Fibroblast of lung (primary cell): ENCODE results near the gene DTX3. TPM values are rescaled to one million over a fixed set of nuclear protein-coding genes. Genes with fewer than 3 reads are reported as not detected.
"Not testable (repeated sequence)": the region's sequence is repeated elsewhere in the genome, so short reads cannot be mapped to it uniquely, and the experiment has no call there.

Experiments
- DNase-seq, 2 donors: peaks; one replicate each; pipeline versions ENCODE4 v3.0.0 to v3.0.0-alpha.2; 2010; ENCODE audit warnings: low read depth in 2 of 2
- H2AFZ ChIP-seq: 2 replicates; pipeline ENCODE4 v1.5.1; 2012; ENCODE audit warnings: low read length, control low read depth, inconsistent platforms
- H3K27ac ChIP-seq: 2 replicates; pipeline ENCODE4 v1.5.1; 2011; ENCODE audit warnings: low read length, control low read depth; ENCODE audit not compliant: insufficient read depth
- H3K27me3 ChIP-seq: 2 replicates; pipeline ENCODE4 v1.5.1; 2011; ENCODE audit warnings: mild to moderate bottlenecking, low read length; ENCODE audit not compliant: control insufficient read depth, insufficient read depth
- H3K36me3 ChIP-seq: 2 replicates; pipeline ENCODE4 v1.5.1; 2011; ENCODE audit warnings: low read length; ENCODE audit not compliant: control insufficient read depth, insufficient read depth
- H3K4me1 ChIP-seq: 2 replicates; pipeline ENCODE4 v1.5.1; 2011; ENCODE audit warnings: low read length; ENCODE audit not compliant: control insufficient read depth, insufficient read depth; ENCODE audit errors: extremely low read depth
- H3K4me2 ChIP-seq: 2 replicates; pipeline ENCODE4 v1.5.1; 2011; ENCODE audit warnings: low read length, control low read depth; ENCODE audit not compliant: insufficient read depth; ENCODE audit errors: extremely low read depth
- H3K4me3 ChIP-seq, 4 experiments: fragments of 200-600 bp in 1 of 4; sonication (generic) in 1 of 4; replicated peaks in 1 of 4; 2 replicates each; pipeline ENCODE4 v1.5.1; 2011 to 2016; ENCODE audit warnings: low read length in 4 of 4, low read depth in 3 of 4, mild to moderate bottlenecking in 3 of 4, control low read depth in 2 of 4, inconsistent platforms in 1 of 4, mixed read lengths in 1 of 4; ENCODE audit not compliant: insufficient read depth in 1 of 4; ENCODE audit errors: control extremely low read depth in 1 of 4
- H3K79me2 ChIP-seq: 2 replicates; pipeline ENCODE4 v1.5.1; 2012; ENCODE audit warnings: mild to moderate bottlenecking, low read length, inconsistent platforms; ENCODE audit not compliant: control insufficient read depth, insufficient read depth
- H3K9ac ChIP-seq: 2 replicates; pipeline ENCODE4 v1.5.1; 2011; ENCODE audit warnings: mild to moderate bottlenecking, low read length, control low read depth; ENCODE audit not compliant: insufficient read depth
- H3K9me3 ChIP-seq: 2 replicates; pipeline ENCODE4 v1.5.1; 2012; ENCODE audit warnings: low read depth, low read length; ENCODE audit not compliant: control insufficient read depth, insufficient read depth
- H4K20me1 ChIP-seq: 2 replicates; pipeline ENCODE4 v1.5.1; 2011; ENCODE audit warnings: low read length; ENCODE audit not compliant: control insufficient read depth, insufficient read depth; ENCODE audit errors: extremely low read depth
- EZH2 ChIP-seq: IDR thresholded peaks from 2 replicates; pipeline ENCODE4 v1.5.1; 2012; ENCODE audit warnings: low read length, control low read depth, mild to moderate bottlenecking; ENCODE audit errors: missing control alignments
- polyA plus RNA-seq, 2 donors: library from polyadenylated mRNA; depleted of rRNA in 1 of 2; stranded (reverse) in 1 of 2; unstranded in 1 of 2; fragments of >200 nt; gene quantifications; 2 replicates each; pipeline ENCODE4 v1.2.1, GENCODE V29; 2011 to 2012; ENCODE audit warnings: missing spikeins in 1 of 2
- total RNA-seq: library from RNA; depleted of rRNA; stranded (reverse); fragments of >200 nt; gene quantifications from 2 replicates; pipeline ENCODE4 v1.2.1, GENCODE V29; 2014
- TF ChIP-seq, protein P1 (sequence below), 2 donors: IDR thresholded peaks in 1 of 2; conservative IDR thresholded peaks in 1 of 2; 1 replicate in 1 of 2; 2 replicates in 1 of 2; pipeline ENCODE4 v1.5.1; 2011 to 2012; ENCODE audit warnings: low read length in 2 of 2, control low read depth in 1 of 2, inconsistent platforms in 1 of 2, low read depth in 1 of 2, mild to moderate bottlenecking in 1 of 2

Gene DTX3
- total and polyA plus RNA-seq, 2 donors (not counting 1 experiment from before 2014, with no cell fraction given) = 12.1 to 30.4 TPM

DNA sequence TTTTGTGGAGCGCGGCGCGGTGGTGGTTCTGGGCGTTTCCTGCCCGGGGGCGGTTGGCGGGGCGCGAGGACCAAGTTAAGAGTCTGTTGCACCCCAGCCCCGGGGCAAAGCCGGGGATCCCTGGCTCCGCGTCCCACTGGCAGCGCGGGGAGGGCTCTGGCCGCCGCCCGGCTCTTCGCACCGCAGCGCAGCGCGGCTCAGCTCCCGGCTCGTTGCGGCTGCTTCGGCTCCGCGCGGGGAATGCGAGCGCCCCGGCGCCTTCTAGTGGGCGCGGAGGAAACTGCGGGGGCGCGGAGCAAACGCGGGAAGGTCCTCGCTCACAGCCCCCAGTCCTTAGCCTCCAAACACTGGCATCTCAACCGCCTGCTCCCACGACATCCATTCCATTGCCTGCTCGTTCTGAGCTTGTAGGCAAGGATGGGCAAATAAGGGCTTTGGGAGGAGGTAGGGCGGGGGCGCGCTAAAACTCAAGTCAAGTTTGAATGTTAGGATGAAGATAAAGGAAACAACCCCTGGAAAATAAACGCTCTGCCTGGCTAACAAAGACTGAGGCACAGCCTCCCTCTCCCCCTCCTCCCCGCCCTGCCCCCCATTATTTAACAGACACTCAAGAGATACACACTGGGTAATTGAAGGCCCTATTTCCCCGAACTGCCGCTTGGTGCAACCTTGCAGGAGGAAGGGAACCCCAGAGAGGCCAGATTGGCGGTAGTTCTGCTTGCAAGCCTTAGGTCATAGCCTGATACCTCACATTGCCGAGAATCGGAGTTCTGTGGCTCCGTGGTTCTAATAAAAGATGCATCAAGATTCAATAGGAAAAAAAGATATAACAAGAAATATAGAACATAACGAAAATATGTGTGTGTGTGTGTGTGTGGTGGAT, 28.6 kb downstream of the DTX3 start, which contains the start of gene B4GALNT1:
B4GALNT1 (minus strand) TSS at position 244 of the 883 bp plus-strand sequence. CDS start 1,069 bp downstream, outside the sequence.
- no peak within 1 kb of the TSS for H3K27ac ChIP-seq
- H3K4me2 ChIP-seq = peak within 1 kb of the TSS; percentile 88
- H2AFZ ChIP-seq = peak within 1 kb of the TSS; percentile 70
- DNase-seq = peak; percentile 43 to 55
- peaks cover 11% of the 10 kb centered on the region for H3K27me3 ChIP-seq
- H3K9ac ChIP-seq = peak within 1 kb of the TSS; percentile 42
- no peaks in the 10 kb centered on the region for H3K4me1 ChIP-seq
- H3K9me3 ChIP-seq = no peaks in the 10 kb centered on the region
- no peaks in the 10 kb centered on the region for H3K36me3 ChIP-seq
- H3K79me2 ChIP-seq = no peaks in the 10 kb centered on the region
- TF ChIP-seq EZH2 = peak; percentile 29
- TF ChIP-seq, protein P1, sequence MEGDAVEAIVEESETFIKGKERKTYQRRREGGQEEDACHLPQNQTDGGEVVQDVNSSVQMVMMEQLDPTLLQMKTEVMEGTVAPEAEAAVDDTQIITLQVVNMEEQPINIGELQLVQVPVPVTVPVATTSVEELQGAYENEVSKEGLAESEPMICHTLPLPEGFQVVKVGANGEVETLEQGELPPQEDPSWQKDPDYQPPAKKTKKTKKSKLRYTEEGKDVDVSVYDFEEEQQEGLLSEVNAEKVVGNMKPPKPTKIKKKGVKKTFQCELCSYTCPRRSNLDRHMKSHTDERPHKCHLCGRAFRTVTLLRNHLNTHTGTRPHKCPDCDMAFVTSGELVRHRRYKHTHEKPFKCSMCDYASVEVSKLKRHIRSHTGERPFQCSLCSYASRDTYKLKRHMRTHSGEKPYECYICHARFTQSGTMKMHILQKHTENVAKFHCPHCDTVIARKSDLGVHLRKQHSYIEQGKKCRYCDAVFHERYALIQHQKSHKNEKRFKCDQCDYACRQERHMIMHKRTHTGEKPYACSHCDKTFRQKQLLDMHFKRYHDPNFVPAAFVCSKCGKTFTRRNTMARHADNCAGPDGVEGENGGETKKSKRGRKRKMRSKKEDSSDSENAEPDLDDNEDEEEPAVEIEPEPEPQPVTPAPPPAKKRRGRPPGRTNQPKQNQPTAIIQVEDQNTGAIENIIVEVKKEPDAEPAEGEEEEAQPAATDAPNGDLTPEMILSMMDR (conservative IDR thresholded peaks at IDR 0.05 in 1 of 2, IDR thresholded peaks at IDR 0.05 in 1 of 2; ENCODE audit: low read depth in 1 of 2, low read length in 2 of 2) = peak; percentile 69 to 74
- H3K4me3 ChIP-seq = peak within 1 kb of the TSS in 3 of 4 experiments; percentile 50 to 60 (median 60)
- H4K20me1 ChIP-seq = no peaks in the 10 kb centered on the region

DNA sequence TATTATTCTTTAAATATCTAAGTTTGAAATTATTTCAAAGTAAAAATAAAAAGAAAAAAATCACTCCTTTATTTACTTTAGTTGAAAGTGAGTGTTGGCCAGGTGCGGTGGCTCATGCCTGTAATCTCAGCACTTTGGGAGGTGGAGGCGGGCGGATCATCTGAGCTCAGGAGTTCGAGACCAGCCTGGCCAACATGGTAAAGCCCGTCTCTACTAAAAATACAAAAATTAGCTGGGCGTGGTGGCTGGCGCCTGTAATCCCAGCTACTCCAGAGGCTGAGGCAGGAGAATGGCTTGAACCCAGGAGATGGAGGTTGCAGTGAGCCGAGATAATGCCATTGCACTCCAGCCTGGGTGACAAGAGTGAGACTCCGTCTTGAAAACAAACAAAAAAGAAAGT, 32.1 kb downstream of the DTX3 start:
- H3K27ac ChIP-seq, H3K4me1 ChIP-seq, H3K36me3 ChIP-seq, H2AFZ ChIP-seq, H4K20me1 ChIP-seq, H3K79me2 ChIP-seq, H3K9ac ChIP-seq, H3K4me3 ChIP-seq, H3K27me3 ChIP-seq, DNase-seq, H3K9me3 ChIP-seq, H3K4me2 ChIP-seq: not testable (repeated sequence)

DNA sequence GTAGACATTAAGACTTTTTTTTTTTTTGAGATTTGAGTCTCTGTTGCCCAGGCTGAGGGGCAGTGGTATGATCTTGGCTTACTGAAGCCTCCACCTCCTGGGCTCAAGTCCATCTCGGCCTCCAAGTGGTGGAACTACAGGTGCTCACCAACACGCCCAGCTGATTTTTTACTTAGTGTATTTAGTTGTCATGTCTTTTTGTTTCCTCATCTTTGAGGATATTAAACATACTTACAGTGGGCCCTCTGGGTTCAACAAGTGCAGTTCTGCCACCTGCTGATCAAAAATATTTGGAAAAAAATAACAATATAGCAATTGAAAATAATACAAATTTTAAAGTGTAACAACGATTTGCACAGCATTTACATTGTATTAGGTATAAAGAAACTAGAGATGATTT, 32.7 kb downstream of the DTX3 start:
- DNase-seq = no peak
- Histone ChIP-seq H4K20me1 (no peaks in the 10 kb centered on the region), H2AFZ (no peak overlapping the region), H3K9ac (no peak overlapping the region), H3K27ac (no peak overlapping the region), H3K4me1 (no peaks in the 10 kb centered on the region), H3K36me3 (no peaks in the 10 kb centered on the region), H3K4me2 (no peak overlapping the region), H3K9me3 (no peaks in the 10 kb centered on the region), H3K4me3 (no peak overlapping the region), H3K27me3 (no peaks in the 10 kb centered on the region), H3K79me2 (no peaks in the 10 kb centered on the region)
- TF ChIP-seq, protein P1 (conservative IDR thresholded peaks at IDR 0.05 in 1 of 2, IDR thresholded peaks at IDR 0.05 in 1 of 2; ENCODE audit: low read depth in 1 of 2, low read length in 2 of 2) = no peak
- no peak for TF ChIP-seq EZH2
